H1 (cell line): Measurements from ENCODE around the gene NXPH3. TPM values are rescaled to one million over a fixed set of nuclear protein-coding genes. Genes with fewer than 3 reads are reported as not detected.

ENCODE experiments used
- CTCF ChIA-PET: fragments of 300-600 bp; sonication (Branson Sonifier 250); formaldehyde crosslinking; loops from one replicate; lab custom pipeline; 2021; ENCODE audit not compliant: partially characterized antibody; lab: Charles Lee
- POLR2A ChIA-PET: fragments of 300-600 bp; sonication (Branson Sonifier 250); formaldehyde crosslinking; loops from one replicate; lab custom pipeline; 2021; ENCODE audit warnings: inconsistent platforms; ENCODE audit not compliant: partially characterized antibody; lab: Charles Lee
- DNase-seq, 2 experiments: peaks; one replicate each; pipeline versions ENCODE4 v3.0.0 to v3.0.0-alpha.2; 2010 to 2022; ENCODE audit warnings: low spot score in 2 of 2, low read depth in 1 of 2, mixed read lengths in 1 of 2
- FAIRE-seq: peaks from 2 replicates; lab custom pipeline; 2011; peaks lifted over from hg19 to GRCh38; lab: Jason Lieb, UNC
- H2AFZ ChIP-seq: 2 replicates; pipeline ENCODE4 v1.8.1; 2012; ENCODE audit warnings: low read length, inconsistent platforms
- H2AK5ac ChIP-seq: 2 replicates; pipeline ENCODE4 v1.6.1; 2013; ENCODE audit warnings: low read depth, low read length
- H2BK120ac ChIP-seq: replicated peaks from 2 replicates; pipeline ENCODE3; 2013; ENCODE audit warnings: low read depth, low read length, inconsistent platforms
- H2BK12ac ChIP-seq: 2 replicates; pipeline ENCODE4 v1.6.1; 2013; ENCODE audit warnings: low read depth, low read length
- H2BK15ac ChIP-seq: 2 replicates; pipeline ENCODE4 v1.6.1; 2013; ENCODE audit warnings: low read length
- H2BK20ac ChIP-seq: 2 replicates; pipeline ENCODE4 v1.6.1; 2013; ENCODE audit warnings: low read length
- H2BK5ac ChIP-seq: 2 replicates; pipeline ENCODE4 v1.6.1; 2013; ENCODE audit warnings: low read depth, low read length
- H3K14ac ChIP-seq: 2 replicates; pipeline ENCODE4 v1.6.1; 2013; ENCODE audit warnings: inconsistent platforms; ENCODE audit not compliant: insufficient read length
- H3K18ac ChIP-seq: 2 replicates; pipeline ENCODE4 v1.6.1; 2013; ENCODE audit warnings: low read length; ENCODE audit errors: extremely low read depth
- H3K23ac ChIP-seq: 2 replicates; pipeline ENCODE4 v1.6.1; 2013; ENCODE audit warnings: inconsistent platforms; ENCODE audit not compliant: insufficient read length
- H3K23me2 ChIP-seq: 2 replicates; pipeline ENCODE4 v1.6.1; 2013; ENCODE audit warnings: low read depth, low read length
- H3K27ac ChIP-seq: 2 replicates; pipeline ENCODE4 v1.6.1; 2011; ENCODE audit warnings: low read depth, low read length, inconsistent platforms
- H3K27me3 ChIP-seq, 4 experiments: replicated peaks in 1 of 4; 1 replicate in 1 of 4; 2 replicates in 3 of 4; pipeline versions ENCODE4 v1.6.1 to v1.8.1; 2011 to 2013; ENCODE audit warnings: low read length in 3 of 4, mild to moderate bottlenecking in 3 of 4, inconsistent platforms in 2 of 4, mixed read lengths in 2 of 4, moderate library complexity in 1 of 4; ENCODE audit not compliant: control insufficient read depth in 3 of 4, insufficient read depth in 3 of 4; ENCODE audit errors: extremely low read depth in 1 of 4
- H3K36me3 ChIP-seq, 4 experiments: 2 replicates each; pipeline versions ENCODE4 v1.6.1 to v1.8.1; 2011 to 2013; ENCODE audit warnings: mild to moderate bottlenecking in 4 of 4, low read length in 3 of 4, moderate library complexity in 2 of 4, control low read depth in 1 of 4, inconsistent platforms in 1 of 4; ENCODE audit not compliant: insufficient read depth in 4 of 4, control insufficient read depth in 2 of 4
- H3K4ac ChIP-seq: replicated peaks from 2 replicates; pipeline ENCODE3; 2013; ENCODE audit warnings: low read length, low read depth, mixed read lengths, inconsistent platforms; ENCODE audit not compliant: insufficient read length
- H3K4me1 ChIP-seq, 4 experiments: replicated peaks in 1 of 4; 1 replicate in 1 of 4; 2 replicates in 3 of 4; pipeline versions ENCODE4 v1.6.1 to v1.8.1; 2011 to 2013; ENCODE audit warnings: low read length in 3 of 4, inconsistent platforms in 2 of 4, mixed read lengths in 1 of 4; ENCODE audit not compliant: insufficient read depth in 4 of 4, control insufficient read depth in 3 of 4
- H3K4me2 ChIP-seq, 2 experiments: 2 replicates each; pipeline versions ENCODE4 v1.6.1 to v1.8.1; 2011 to 2013; ENCODE audit warnings: low read depth in 2 of 2, low read length in 2 of 2, control low read depth in 1 of 2, inconsistent platforms in 1 of 2, mild to moderate bottlenecking in 1 of 2; ENCODE audit not compliant: insufficient read depth in 1 of 2
- H3K4me3 ChIP-seq, 4 experiments: fragments of 200-600, 300-600 bp in 1 of 4; sonication (generic), shearing (Covaris generic), sonication (Bioruptor Twin) in 1 of 4; 2 replicates each; pipeline versions ENCODE4 v1.5.1 to v1.8.1; 2011 to 2016; ENCODE audit warnings: low read length in 4 of 4, low read depth in 3 of 4, control low read depth in 2 of 4, inconsistent platforms in 2 of 4, mild to moderate bottlenecking in 2 of 4, mixed read lengths in 1 of 4, moderate library complexity in 1 of 4; ENCODE audit not compliant: insufficient read depth in 2 of 4; ENCODE audit errors: extremely low read depth in 1 of 4
- H3K56ac ChIP-seq: replicated peaks from 2 replicates; pipeline ENCODE3; 2013; ENCODE audit warnings: low read depth, mild to moderate bottlenecking, mixed read lengths, low read length, inconsistent platforms; ENCODE audit not compliant: insufficient read length
- H3K79me1 ChIP-seq: 2 replicates; pipeline ENCODE4 v1.6.1; 2013; ENCODE audit warnings: low read depth, low read length, control low read depth
- H3K79me2 ChIP-seq, 2 experiments: 2 replicates each; pipeline versions ENCODE4 v1.6.1 to v1.8.1; 2012 to 2013; ENCODE audit warnings: low read length in 2 of 2, mild to moderate bottlenecking in 2 of 2, inconsistent platforms in 1 of 2; ENCODE audit not compliant: insufficient read depth in 2 of 2, control insufficient read depth in 1 of 2
- H3K9ac ChIP-seq, 4 experiments: replicated peaks in 1 of 4; 1 replicate in 1 of 4; 2 replicates in 3 of 4; pipeline versions ENCODE4 v1.6.1 to v1.8.1; 2011 to 2013; ENCODE audit warnings: low read depth in 3 of 4, low read length in 3 of 4, control low read depth in 2 of 4, mild to moderate bottlenecking in 2 of 4, moderate library complexity in 2 of 4, inconsistent platforms in 1 of 4; ENCODE audit errors: extremely low read depth in 1 of 4
- H3K9me3 ChIP-seq, 2 experiments: 2 replicates each; pipeline versions ENCODE4 v1.6.1 to v1.8.1; 2012 to 2013; ENCODE audit warnings: mild to moderate bottlenecking in 2 of 2, moderate library complexity in 2 of 2, control low read depth in 1 of 2, inconsistent platforms in 1 of 2, low read depth in 1 of 2, low read length in 1 of 2, mixed read lengths in 1 of 2; ENCODE audit not compliant: insufficient read depth in 2 of 2
- H4K20me1 ChIP-seq, 2 experiments: replicated peaks in 1 of 2; 2 replicates each; pipeline versions ENCODE3 to v1.8.1; 2011 to 2013; ENCODE audit warnings: inconsistent platforms in 2 of 2, low read length in 2 of 2, mild to moderate bottlenecking in 1 of 2; ENCODE audit not compliant: insufficient read depth in 2 of 2, control insufficient read depth in 1 of 2
- H4K5ac ChIP-seq: 2 replicates; pipeline ENCODE4 v1.6.1; 2013; ENCODE audit warnings: low read length, low read depth, mixed read lengths, inconsistent platforms; ENCODE audit not compliant: insufficient read length
- H4K8ac ChIP-seq: 2 replicates; pipeline ENCODE4 v1.8.0; 2013; ENCODE audit warnings: mild to moderate bottlenecking, moderate library complexity, low read length, inconsistent platforms; ENCODE audit not compliant: insufficient read depth; ENCODE audit errors: extremely low read depth
- H4K91ac ChIP-seq: replicated peaks from 2 replicates; pipeline ENCODE3; 2013; ENCODE audit warnings: low read length, mixed read lengths, inconsistent platforms; ENCODE audit not compliant: insufficient read length
- BACH1 ChIP-seq: IDR thresholded peaks from 2 replicates; pipeline ENCODE4 v1.6.1; 2012; ENCODE audit warnings: low read length, improper control_type of control experiment
- CEBPB ChIP-seq: IDR thresholded peaks from 2 replicates; pipeline ENCODE4 v1.6.1; 2012; ENCODE audit warnings: low read depth, low read length
- E2F6 ChIP-seq: IDR thresholded peaks from 2 replicates; pipeline ENCODE4 v1.6.1; 2012; ENCODE audit warnings: inconsistent platforms
- FOSL1 ChIP-seq: IDR thresholded peaks from 2 replicates; pipeline ENCODE4 v1.6.1; 2011; ENCODE audit warnings: mild to moderate bottlenecking, low read depth, low read length, moderate library complexity; ENCODE audit not compliant: insufficient read depth
- POU5F1 ChIP-seq: IDR thresholded peaks from 2 replicates; pipeline ENCODE4 v1.6.1; 2011; ENCODE audit warnings: low read depth, mild to moderate bottlenecking, low read length, moderate library complexity
- SP1 ChIP-seq: IDR thresholded peaks from 2 replicates; pipeline ENCODE4 v1.6.1; 2011; ENCODE audit warnings: low read depth, low read length
- TAF7 ChIP-seq: optimal IDR thresholded peaks from 2 replicates; pipeline ENCODE3; 2011; ENCODE audit warnings: low read depth, mild to moderate bottlenecking, inconsistent platforms, low read length, moderate library complexity, borderline replicate concordance
- WGBS, 2 experiments: shearing (Covaris generic) in 1 of 2; methylation state at CpG; one replicate each; pipeline versions ENCODE4 v1.1.6 to v1.1.7; 2013 to 2015; ENCODE audit warnings: low lambda C conversion rate in 2 of 2, mixed read lengths in 2 of 2, inconsistent platforms in 1 of 2, low coverage in 1 of 2, missing lambda C conversion rate in 1 of 2; ENCODE audit not compliant: insufficient replicate concordance in 2 of 2, insufficient coverage in 1 of 2, insufficient read length in 1 of 2; ENCODE audit errors: extremely low coverage in 1 of 2, missing lambda C conversion rate in 1 of 2; 5-methylcytosine and 5-hydroxymethylcytosine counted together
- polyA plus RNA-seq, 7 experiments: library from polyadenylated mRNA; depleted of rRNA in 3 of 7; stranded (reverse) in 5 of 7; unstranded in 2 of 7; fragments of >200 nt in 5 of 7; fragments of 200-250 nt in 2 of 7; gene quantifications; 1 replicate in 5 of 7; 2 replicates in 1 of 7; 4 replicates in 1 of 7; pipeline versions ENCODE4 v1.2.1 to v1.2.3, GENCODE V29; 2011 to 2013; ENCODE audit warnings: missing spikeins in 2 of 7, mixed read lengths in 2 of 7
- total RNA-seq: library from RNA; stranded (reverse); fragmentation: NEBNext Ultra II Directional; extraction: Animal tissue kit (Norgen Biotek cat#: 25700); gene quantifications from 2 replicates; pipeline ENCODE4 v1.2.1, GENCODE V29; 2021

NXPH3 gene
- total and polyA plus RNA-seq, 2 of the 8 experiments (the other 6 are each of a cell fraction or from before 2014, with no cell fraction given), result 2.5 to 3.7 TPM

- H3K9ac ChIP-seq, result no peak overlapping the region
- no peak overlapping the region for H3K23ac ChIP-seq
- no peak for FAIRE-seq
- no peak overlapping the region for H4K91ac ChIP-seq
- H3K36me3 ChIP-seq, result no peaks in the 10 kb centered on the region
- no peak overlapping the region for H4K8ac ChIP-seq
- no peak overlapping the region for H3K4me3 ChIP-seq
- H3K79me1 ChIP-seq, result no peaks in the 10 kb centered on the region
- peaks cover 0 to 4% of the 10 kb centered on the region in 2 experiments for H4K20me1 ChIP-seq
- POLR2A ChIA-PET, result interaction anchor here (1.4 to 1.5 kb wide), 2 partner anchors 14 to 125 kb away, joined by 4 read pairs; partner anchors contain the start of gene SLC35B1
- no peak overlapping the region for H3K14ac ChIP-seq
- TF ChIP-seq FOSL1, result no peak
- TF ChIP-seq SP1, result no peak
- TF ChIP-seq POU5F1, result no peak
- no peak for TF ChIP-seq BACH1
- TF ChIP-seq TAF7, result no peak
- no peak for TF ChIP-seq CEBPB
- no peak for TF ChIP-seq E2F6
- no peak overlapping the region for H2AK5ac ChIP-seq
- no peak overlapping the region for H2AFZ ChIP-seq
- H2BK15ac ChIP-seq, result no peak overlapping the region
- H3K18ac ChIP-seq, result no peak overlapping the region
- H3K56ac ChIP-seq, result no peak overlapping the region
- H2BK120ac ChIP-seq, result no peak overlapping the region
- CTCF ChIA-PET, result interaction anchor here (0.6 to 4.9 kb wide), 8 partner anchors 10 to 125 kb away, joined by 3 to 27 read pairs (median 4); partner anchors contain the start of gene SLC35B1
- H3K27me3 ChIP-seq, result peaks cover 0 to 5% (median 1%) of the 10 kb centered on the region in 4 experiments; a peak in 3 of 7 replicates
- no peaks in the 10 kb centered on the region for H3K9me3 ChIP-seq
- H3K79me2 ChIP-seq, result no peaks in the 10 kb centered on the region
- DNase-seq, result no peak
- WGBS, 2 experiments, result 88% methylated on average over 8 of the region's 8 CpGs; no CpG with 5 or more reads in 1 of the 2 experiments
- peaks cover 0 to 5% (median under 1%) of the 10 kb centered on the region in 4 experiments; a peak in 3 of 7 replicates for H3K4me1 ChIP-seq
- H3K23me2 ChIP-seq, result 0 out of 2 replicates have a peak, but pooled peaks cover 2% of the 10 kb centered on the region
- H4K5ac ChIP-seq, result no peak overlapping the region
- no peak overlapping the region for H3K4ac ChIP-seq
- no peak overlapping the region; the same call in 1 of the 2 replicates for H3K27ac ChIP-seq
- H2BK12ac ChIP-seq, result no peak overlapping the region
- H3K4me2 ChIP-seq, result no peak overlapping the region
- H2BK20ac ChIP-seq, result no peak overlapping the region
- H2BK5ac ChIP-seq, result no peak overlapping the region
These were observed 7.1 kb downstream of the NXPH3 start for GRCh38 chr17:49582789-49583188.
